ENCODE results near the gene GID8.
A peak's percentile ranks its signal among the peaks of the same experiment; 100 is the strongest.

Gene GID8

DNA sequence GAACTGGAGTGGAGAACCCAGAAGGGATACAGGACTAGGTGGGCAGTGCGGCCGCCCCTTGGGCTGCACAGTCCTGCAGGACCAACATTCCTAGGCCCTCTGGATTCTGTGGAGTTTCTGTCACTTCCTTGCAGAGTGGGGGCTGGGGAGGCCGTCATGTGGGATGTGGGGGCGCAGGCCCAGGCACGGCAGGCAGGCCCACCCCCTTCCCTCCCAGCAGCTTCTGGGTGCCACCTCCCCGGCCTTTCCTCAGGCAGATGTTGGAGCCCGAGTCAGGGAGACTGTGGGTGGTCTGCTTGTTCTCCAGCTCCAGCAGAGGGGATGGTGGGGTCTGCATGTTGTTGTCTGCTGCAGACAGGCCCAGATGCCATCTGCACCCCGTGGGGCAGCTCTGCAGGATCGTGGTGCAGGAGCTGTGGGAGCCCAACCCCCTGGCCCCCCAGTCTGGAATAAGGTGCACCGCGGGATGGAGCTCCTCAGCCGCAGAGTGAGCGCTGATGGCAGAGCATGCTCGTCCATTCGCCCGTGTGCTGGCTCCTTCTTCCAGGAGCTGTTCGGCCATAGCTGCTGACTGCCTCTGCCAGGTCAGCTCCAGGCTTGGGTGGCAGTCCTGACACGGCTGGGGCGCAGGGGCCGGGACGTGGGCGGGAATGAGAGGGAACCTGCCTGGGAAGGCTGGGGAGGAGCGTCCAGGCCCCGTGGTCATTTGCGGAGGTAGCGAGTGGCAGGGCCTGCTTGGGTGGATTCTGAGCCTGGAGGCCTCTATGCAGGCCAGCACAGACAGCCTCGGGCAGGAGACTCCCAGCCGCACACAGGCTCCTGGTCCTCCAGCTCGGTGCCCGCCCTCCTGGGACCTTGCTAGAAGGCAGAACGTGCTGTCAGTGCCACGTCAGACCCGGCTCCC, 32.6 kb downstream of the GID8 start:
- DNase-seq (ENCODE audit: low spot score): no peak

DNA sequence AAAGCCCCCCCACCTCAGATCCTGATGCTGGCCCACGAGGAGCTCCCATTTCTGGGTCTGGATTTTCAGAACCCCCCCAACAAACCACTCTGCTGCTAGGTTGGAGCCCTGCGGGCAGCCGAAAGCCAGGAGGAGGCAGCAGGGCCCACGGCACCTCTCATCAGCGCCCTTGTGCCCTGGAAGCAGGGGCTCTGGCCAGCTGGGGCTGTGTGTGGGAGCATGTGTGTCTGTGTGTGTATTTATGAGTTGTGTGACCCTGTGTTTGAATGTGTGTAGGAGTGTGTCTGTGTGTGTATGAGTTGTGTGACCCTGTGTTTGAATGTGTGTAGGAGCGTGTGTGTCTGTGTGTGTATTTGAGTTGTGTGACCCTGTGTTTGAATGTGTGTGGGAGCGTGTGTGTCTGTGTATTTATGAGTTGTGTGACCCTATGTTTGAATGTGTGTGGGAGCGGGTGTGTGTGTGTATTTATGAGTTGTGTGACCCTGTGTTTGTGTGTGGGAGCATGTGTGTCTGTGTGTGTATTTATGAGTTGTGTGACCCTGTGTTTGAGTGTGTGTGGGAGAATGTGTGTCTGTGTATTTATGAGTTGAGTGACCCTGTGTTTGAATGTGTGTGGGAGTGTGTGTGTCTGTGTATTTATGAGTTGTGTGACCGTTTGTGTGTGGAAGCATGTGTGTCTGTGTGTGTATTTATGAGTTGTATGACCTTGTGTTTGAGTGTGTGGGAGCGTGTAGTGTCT, 33.4 kb downstream of the GID8 start:
- no peak for DNase-seq (ENCODE audit: low spot score)

DNA sequence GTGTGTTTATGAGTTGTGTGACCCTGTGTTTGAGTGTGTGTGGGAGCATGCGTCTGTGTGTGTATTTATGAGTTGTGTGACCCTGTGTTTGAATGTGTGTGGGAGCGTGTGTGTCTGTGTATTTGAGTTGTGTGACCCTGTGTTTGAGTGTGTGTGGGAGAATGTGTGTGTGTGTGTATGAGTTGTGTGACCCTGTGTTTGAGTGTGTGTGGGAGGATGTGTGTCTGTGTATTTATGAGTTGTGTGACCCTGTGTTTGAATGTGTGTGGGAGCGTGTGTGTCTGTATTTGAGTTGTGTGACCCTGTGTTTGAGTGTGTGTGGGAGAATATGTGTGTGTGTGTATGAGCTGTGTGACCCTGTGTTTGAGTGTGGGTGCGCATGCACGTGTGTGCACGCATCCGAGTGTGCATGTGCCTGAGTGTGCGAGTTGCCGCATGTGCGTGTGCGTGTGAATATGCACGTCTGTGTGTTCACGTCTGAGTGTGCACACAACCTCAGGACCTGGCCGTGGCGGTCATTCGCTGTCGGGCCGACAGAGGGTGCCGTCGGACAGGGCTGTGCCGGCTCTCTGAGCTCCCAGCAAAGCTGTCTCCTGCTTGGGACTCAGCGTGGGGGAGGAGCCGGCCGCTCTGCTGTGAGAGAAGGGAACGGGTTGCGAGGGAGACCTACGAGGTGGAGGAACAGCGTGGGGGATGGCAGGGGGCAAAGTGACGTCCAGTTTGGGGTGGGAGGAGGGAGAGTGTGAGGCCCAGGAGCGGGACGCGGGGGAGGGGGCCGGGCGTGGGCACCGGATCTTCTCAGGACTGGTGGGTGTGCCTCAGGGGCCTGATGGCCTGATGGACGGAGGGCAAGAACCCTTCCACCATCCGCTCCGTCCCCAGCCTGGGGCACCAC, 34.2 kb downstream of the GID8 start:
- peak; percentile 97 for DNase-seq (ENCODE audit: low spot score)

DNA sequence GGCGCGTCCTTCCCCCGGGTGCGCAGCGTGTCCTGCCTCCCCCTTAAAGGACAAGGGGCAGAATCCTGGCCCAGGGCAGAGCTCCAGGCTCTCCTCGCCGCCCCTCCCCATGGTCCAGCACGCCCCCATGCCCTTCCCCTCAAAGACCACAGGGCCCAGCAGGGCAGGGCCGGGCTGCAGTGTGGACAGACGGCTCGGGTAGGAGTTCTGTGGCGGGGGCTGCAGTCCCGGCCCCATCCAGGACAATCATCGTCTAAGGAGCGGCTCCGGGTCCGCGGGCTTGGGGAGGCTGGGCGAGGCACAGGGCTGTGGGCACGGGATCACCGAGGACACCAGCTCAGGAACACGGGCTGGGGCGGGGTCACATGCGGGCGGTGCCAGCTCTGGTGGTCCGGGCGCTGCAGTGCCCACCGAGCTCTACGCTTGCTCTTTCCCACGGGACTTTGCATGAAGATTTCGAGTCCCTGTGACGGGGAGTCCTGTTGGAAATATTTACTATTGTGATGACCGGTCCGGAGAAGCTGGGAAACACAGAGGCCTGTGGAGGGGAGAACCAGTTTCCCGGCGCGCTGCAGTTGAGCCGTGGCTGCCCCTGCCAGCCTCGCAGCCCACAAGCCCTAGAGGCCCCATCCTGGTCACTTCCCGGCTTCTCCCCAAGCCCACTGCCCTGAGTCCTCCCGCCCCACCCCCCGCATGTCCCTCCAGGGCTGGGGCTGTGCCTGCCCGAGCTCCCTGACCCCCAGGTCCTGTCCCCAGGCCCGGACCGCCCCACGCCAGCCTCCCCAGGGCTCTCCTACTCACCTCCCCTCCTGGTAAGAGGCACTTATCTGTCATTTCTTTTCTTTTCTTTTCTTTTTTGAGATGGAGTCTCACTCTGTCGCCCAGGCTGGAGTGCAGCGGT, 35.1 kb downstream of the GID8 start:
- DNase-seq (ENCODE audit: low spot score): no peak

DNA sequence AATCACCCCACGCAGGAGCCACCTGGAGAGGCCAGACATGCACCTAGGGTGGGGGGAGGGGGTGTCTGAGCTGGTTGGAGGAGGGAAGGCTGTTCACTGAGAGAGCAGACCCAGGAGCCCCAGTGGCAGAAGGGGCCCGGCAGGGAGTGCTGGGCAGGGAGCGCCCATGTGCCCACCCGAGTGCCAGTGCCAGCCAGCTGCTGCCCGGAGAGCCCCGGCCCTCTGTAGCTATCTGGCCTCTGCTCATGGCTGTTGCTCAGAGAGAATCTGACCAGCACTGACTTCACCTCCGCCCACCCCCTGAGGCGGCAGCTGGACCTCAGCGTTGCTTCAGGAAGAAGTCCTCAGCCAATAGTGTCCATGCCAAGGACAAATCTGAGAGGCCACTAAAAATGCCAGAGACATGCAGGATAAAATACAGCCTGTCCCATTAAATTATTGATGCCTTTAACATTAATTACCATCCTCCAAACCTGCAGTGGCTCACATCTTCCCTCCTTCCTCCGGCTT, 37.4 kb downstream of the GID8 start:
- no peak for DNase-seq (ENCODE audit: low spot score)

DNA sequence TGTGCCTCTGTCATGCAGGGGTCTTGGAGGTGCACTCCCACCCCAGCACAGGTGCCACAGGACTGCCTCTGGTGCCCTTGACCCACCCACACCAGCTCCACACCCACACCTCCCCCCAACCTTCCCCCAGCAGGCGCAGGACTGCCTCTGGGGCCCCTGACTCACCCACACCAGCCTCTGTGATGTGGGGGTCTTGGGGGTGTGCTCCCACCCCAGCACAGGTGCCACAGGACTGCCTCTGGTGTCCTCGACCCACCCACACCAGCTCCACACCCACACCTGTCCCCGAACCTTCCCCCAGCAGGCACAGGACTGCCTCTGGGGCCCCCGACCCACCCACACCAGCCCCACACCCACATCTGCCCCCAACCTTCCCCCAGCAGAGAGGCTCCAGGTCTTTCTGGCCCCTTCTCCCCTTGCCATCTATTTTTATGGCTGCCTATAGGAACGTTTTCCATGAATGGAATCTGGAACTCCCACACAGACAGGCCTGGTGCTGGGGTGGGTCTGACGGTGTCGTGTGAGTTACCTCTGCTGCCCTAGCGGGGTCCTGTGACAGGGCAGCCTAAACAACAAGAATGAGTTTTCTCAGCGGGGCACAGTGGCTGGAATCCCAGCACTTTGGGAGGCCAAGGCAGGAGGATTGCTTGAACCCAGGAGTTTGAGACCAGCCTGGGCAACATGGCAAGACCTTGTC, 38.0 kb downstream of the GID8 start:
- no peak for DNase-seq (ENCODE audit: low spot score)

DNA sequence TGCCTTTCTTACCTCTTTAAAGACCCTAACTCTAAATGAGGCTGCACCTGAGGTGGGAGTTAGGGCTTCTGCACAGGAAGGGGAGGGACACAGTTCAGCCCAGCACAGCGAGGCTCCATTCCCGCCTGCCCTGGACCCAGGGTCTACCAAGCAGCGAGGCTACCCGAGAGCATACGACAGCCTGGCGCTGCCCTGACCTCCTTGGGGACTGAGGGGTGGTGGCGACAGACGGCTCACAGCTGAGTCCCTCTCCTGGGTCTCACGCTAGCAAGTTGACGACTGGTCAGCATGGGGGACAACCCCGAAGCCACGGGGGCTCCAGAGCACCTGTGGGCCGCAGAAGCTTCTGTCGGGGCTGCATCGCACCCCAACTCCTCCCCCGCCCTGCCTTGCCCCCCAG, 38.9 kb downstream of the GID8 start:
- DNase-seq (ENCODE audit: low spot score): no peak

DNA sequence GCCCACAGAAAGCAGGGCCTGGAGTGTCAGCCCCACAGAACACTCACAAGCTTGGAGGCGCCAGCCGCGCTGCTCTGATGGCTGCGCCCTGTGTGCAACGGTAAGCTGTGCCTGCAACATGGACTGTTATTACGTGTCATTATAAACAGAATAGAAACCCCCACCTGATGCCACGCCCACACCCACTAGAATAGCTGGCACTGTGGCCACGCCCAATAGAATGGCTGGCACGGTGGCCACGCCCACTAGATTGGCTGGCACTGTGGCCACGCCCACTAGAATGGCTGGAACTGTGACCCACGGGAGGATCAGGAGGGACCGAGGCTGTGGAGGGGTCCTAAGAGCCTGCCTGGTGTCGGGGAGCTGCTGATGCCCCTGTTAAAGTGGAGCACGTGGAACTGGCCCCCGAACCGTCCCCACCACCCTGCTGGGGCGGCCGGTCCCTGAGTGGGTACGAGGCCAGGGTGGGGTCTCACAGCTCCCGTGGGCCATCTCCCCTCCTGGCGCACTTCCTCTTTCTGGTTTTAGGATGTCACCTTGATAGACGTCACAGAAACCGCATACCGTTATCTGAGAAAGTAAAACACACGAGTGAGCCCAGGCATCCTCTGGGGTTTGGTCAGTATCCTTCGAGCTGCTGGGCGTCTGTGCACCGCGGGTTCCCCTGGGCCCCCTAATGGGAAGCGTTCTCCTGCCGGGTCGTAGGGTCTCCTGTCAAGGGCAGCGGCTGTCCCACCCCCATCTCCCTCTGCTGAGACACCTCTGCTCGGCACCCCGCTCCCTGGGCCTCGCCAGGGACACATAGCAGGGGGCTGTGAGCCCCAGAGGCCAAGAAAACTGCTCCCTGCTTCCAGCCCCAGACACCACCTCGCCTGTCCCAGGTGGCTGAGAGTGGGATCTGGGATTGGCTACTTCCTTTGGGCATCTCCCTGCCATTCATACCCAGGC, 39.9 kb downstream of the GID8 start:
- no peak for DNase-seq (ENCODE audit: low spot score)

DNA sequence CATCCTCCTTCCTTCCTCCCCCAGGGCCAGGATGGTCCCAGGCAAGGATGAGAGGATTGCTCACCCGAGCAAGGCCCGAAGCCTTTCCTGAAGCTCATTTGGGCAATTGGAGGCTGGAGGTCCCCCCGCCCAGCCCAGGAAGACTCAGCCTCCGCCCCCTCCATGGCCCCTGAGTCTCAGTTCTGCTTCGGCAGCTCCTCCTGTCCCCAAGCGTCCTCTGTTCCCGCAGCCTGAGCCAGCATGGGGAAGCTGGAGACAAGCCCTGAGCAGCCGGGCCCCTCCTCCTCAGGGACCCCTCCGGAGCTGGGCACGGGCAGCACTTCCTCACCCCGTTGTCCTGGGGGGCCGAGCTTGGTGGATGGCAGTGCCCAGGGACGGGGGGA, 40.6 kb downstream of the GID8 start:
- no peak for DNase-seq (ENCODE audit: low spot score)

DNA sequence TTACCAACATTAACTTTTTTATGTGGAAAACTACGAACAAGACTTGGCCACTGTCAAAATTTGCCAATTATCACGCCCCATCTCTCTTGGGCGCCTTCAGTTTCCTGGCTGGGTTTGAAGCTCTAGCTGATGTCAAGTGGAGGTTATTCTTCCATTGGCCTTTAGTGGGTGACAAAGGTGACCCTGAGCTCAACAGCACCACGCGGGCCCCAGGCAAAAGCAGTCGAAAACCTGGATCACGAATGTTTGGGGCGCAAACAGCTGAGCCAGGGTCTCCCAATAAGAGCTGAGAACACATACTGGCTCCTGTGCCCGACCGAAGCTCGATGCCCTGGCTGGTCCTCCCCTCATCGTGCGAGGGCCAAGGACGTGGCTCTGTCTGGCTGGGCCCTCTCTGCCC, 41.4 kb downstream of the GID8 start:
- DNase-seq (ENCODE audit: low spot score): no peak

DNA sequence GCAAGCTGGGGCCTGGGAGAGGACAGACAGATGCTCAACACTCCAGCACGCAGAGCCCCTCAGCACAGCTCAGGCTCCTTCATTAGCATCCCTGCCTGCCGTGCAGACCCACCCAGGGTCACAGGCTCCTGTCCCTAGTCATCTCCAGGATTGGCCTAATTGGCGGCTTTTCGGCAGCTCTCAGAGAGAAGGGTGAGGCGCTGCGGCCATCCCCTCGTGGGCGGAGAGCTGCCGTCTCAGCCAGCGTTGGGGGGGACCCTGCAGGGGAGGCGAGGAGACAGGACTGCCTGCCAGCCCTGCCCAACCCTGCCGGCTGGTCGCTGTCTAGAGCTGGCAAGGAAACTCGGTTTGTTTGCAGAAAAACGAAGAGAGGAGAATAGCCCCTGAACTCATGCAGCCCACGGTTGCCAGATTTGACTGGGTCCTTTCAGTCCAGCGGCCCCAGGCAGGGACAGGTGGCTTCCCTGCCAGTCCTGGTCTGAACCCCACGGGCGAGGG, 42.0 kb downstream of the GID8 start:
- DNase-seq (ENCODE audit: low spot score): no peak

DNA sequence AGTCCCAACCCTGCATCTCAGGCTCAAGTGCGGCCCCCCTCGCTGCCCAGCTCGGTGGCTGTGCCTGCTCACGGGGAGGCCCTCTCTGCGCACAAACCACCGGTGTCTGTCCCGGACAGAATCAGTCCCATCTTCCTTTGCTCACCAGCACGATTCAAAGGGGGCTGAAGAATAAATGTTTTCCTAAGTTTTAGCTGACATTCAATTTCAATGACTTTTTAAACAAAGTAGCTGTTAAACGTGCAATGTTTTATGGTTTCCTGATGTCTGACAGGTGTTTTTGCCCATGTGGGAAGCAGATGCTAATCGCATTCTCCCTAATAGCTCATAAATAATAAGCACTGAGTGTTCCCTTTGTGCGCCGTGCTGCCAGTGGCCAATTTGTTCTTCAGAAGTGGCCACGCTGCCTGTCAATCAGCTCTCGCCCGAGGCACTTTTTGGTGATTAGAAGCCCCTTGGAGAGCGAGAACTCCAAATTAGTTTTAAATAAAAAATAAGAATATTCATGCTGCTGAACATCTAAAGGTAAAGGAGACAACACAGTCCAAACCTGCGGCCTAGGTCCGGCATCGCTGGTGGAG, 42.5 kb downstream of the GID8 start:
- DNase-seq (ENCODE audit: low spot score): no peak

DNA sequence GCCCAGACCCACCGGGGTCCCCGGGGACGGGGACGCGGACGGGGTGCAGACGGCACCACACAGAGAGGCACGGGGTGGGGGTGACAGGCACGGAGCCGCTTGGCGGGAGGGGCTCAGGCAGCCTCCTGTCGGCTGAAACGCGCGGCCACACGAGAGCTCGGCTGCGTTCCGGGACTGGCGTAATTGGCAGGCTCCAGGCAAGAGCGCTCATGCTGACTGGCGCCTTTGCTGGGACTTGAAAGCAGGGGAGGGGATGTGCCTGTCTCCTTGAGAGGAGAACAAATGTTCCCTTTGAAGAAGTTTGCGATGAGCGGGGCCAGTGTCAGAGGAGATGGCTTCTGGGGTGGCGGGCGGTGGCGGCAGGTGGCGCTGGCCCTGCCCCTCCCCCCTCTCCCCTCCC, 43.0 kb downstream of the GID8 start:
- DNase-seq (ENCODE audit: low spot score): peak; percentile 60

DNA sequence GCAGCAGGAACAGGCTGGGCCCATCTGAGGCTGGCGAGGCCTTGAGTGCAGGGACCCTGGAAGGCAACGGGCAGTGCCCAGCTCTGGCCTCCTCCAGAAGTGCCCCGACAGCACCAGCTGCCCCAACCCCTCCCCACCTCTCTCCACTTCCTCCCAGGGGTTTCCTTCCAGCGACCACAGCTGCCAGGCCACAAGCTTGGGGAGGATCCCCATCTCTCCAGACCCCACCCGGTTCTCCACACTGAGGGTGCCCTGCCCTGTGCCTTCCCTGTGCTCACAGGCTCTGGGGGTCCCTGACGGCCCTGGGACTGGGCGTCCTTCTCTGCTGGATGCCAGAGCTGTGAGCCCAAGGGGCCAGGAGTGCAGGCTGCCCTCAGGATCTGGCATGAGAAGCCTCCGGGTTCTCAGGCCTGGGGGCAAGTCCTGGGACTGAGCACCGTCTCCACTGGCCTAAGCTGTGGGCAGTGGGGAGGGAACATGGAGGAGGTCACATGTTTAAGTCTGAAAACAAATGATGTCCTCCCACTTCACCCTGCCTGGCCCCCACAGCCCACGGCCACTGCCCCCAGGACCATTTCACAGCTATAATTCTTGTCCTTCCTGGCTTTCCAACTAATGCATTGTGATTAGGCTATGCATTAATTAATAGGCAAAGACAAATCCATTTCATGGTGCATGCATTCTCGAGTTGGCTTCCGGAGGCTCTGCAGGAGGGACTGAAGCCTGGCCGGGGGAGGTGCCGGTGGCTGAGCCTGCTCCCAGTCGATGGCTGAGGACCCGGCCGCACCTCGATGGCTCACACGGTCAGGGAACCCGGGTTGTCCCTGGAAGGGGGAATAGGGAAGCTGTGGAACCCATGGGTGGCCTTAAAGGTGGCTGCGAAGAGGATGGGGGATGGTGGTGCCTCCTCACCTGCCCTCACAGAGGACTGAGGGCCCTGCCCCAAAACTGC, 44.5 kb downstream of the GID8 start:
- no peak for DNase-seq (ENCODE audit: low spot score)

DNA sequence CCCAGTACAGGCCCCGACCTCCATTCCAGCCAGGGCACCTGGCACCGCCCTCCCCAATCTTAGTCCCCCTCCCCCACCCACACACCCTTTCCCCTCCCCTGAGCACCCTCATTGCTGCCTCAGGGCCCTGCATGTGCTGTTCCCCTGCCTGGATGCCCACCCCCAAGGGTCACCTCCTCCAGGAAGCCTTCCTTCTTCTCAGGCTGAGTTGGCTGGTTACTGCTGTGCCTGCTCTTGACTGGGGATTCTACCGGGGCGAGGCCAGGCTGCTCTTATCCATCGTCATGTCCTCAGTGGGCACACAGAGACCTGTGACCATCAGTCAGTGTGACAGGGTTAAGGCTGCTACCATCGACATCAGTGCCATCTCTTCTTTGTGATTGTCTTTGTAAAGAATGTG, 45.3 kb downstream of the GID8 start:
- DNase-seq (ENCODE audit: low spot score): no peak

DNA sequence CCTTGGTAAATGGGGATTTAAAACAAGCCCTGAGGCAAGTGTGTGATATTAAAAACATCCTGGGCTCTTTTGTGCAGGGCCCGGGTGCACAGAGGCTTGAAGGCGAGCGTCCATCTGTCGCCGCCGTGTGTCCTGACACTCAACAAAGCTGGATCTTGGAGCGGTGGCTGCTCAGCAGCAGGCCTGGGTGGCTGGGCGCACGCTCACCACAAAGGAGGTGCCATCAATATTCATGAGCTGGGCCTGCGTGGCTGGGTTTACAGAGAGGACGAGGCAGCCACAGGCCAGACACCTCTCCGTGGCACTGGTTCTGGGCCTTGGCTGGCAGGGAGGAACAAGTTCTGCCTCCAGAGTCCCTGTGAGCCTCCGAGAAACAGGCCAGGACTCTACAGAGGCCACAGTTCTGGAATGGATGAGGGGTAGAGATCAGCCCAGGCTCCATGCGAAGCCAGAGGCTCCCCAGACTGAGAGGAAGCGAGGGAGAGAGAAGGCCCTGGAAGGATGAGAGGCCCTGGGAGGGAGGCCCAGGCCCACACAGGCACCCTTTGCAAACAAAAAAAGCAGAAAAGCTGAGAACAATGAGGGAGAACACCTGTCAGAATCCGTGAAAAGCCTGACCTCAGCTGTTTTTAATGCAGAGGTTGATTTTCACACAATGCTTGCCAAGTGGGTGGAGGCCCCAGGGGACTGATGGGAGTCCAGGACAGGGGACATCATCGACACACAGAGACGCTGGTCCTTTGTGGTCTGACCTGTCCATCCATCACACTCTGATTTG, 46.9 kb downstream of the GID8 start:
- DNase-seq (ENCODE audit: low spot score): no peak

DNA sequence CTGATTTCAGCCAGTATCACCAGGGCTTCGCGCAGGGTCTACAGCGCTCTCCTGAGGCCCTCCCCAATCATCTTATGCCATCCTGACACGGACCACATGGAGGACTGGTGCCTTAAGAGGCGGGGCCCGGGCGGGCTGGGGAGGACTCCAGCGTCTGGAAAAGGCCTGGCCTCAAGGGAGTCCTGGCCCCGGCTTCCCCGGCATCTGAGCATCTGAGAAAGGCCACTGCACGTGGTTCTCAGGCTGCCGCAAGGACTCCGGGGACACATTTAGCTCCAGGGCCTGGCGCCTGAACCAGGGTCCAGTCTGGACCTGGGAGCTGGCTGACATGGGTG, 47.5 kb downstream of the GID8 start:
- no peak for DNase-seq (ENCODE audit: low spot score)
